GM21576 (cell line): ENCODE results near the gene NECAP2.
"Not testable (repeated sequence)": the region's sequence is repeated elsewhere in the genome, so short reads cannot be mapped to it uniquely, and the experiment has no call there.

Experiments used
- ATAC-seq: cut with Tn5 transposase; IDR thresholded peaks from one replicate; pipeline ENCODE4 v1.9.1; 2021; ENCODE audit warnings: mild to moderate bottlenecking, moderate library complexity; ENCODE audit not compliant: unreplicated experiment

The NECAP2 gene

DNA sequence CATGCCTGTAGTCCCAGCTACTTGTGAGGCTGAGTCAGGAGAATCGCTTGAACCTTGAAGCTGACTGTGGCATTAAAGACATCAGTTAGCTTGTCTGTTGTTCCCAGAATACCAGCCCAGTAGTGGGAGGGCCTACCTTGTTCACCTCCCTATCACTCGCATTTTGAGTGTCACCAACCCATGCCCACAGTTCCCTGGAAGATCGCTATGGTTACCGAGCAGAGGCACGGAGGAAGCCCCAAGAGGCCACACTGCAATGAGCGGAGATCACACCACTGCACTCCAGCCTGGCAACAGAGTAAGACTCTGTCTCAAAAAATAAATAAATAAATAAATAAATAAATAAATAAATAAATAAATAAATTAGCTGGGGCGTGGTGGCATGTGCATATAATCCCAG lies 52.4 kb downstream of the NECAP2 start:
- not testable (repeated sequence) for ATAC-seq

DNA sequence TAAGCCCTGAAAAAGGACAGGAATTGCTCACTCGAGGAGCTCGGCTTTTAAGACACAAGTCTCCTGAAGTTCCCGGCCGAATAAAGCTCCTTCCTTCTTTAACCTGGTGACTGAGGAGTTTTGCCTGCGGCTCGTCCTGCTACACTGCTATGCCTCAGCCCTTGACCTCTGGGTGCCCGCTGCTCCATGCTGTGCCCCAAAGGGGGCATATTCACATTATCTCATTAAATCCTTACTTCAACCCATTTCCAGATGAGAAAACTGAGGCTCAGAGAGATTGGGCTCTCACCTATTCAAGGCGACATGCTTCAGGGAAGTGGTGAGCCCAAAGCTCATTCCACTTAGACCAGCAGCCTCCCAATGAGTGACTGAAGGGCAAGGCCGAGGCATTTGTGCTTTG lies 53.2 kb downstream of the NECAP2 start:
- ATAC-seq: not testable (repeated sequence)

DNA sequence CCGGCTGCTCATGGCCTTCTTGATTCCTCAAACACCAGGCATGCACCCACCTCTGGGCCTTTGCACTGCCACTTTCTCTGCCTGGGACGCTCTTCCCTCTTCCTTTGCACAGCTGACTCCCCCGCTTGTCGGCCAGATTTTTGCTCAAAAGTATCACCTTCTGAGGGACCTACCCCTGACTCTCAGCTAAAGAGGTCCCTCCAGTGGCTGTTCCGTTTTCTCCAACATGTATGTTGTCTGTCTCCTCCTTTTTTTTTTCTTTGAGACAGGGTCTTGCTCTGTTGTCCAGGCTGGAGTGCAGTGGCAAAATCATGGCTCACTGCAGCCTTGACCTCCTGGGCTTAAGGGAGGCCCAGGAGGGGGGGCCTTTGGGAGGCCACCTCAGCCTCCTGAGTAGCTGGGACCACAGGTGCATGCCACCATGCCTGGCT lies 57.0 kb downstream of the NECAP2 start:
- not testable (repeated sequence) for ATAC-seq

DNA sequence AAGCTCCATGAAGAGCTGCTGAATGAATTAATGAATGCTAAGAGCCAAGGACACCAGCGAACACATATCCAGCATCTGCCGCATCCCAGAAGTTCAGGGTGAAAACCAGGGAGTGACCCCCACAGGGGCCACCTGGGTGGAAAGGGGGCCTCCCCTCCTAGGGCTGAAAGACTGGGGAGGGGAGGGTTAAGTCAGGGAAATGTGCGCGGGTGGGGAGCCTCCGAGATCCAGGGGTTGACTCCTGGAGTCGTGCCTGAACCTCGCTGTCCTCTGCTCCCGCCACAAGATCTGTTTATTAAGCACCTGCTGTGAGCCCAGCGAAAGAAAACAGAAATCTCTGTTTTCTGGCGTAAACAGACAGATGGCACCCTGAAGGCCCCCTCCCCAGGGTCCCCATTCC lies 57.5 kb downstream of the NECAP2 start:
- ATAC-seq: not testable (repeated sequence)

DNA sequence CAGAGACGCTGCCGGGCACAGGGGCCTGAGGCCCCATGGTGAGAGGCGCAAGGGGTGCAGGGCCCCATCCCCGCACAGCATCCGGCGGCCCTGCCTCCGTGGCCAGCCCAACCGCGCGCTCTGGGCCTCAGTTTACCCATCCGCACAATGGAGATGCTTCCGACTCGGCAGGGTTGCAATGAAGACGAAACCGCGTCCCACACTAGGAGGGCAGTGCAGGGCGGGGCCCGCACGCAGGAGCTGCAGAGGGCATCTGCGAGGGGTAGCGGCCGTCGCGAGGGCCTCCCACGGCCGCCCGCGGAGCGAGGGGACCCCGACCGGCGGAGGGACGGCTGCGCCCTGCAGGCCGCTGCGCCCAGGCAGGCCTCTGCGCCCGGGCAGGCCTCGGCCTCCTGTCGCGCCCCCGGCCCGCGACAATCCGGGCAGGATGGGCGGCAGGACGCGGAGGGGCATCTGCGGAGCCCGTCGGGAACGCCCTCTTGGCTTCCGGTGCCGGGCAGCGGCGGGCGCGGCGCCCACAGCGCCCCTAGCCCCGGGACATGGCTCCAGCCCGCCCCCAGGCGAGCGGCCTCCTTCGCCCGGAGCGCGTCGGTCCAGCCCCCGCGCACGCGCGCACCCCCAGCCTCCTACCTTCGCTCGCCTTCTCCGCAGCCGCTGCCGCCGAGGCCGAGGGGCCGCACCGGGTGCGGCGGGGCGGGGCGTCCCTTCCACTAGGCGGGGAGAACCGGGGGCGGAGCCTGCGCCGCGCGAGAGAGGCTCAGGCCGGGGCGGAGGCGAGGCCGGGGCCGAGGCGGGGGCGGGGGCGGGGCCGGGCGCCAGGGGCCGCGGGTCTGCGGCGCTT lies 58.3 kb downstream of the NECAP2 start:
- ATAC-seq: peak; percentile 76

DNA sequence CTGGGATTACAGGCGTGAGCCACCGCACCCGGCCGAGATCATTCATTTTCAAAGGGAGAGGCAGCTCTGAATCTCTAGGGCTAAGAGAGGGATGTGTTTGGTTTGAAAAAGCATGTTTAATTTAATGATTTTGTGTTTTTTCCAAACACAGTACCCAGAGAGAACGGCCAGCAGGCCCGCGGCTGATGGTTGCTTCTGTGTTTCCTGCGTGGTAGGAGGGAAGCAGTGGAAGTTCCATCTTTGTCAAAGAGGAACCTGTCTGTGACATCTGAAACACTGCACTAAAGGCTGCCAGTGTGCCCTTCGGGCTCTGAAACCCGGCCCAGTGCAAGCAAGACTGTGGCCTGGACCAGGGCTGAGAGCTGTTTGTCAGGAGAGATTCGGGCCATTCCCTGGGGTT lies 59.9 kb downstream of the NECAP2 start:
- ATAC-seq: not testable (repeated sequence)

DNA sequence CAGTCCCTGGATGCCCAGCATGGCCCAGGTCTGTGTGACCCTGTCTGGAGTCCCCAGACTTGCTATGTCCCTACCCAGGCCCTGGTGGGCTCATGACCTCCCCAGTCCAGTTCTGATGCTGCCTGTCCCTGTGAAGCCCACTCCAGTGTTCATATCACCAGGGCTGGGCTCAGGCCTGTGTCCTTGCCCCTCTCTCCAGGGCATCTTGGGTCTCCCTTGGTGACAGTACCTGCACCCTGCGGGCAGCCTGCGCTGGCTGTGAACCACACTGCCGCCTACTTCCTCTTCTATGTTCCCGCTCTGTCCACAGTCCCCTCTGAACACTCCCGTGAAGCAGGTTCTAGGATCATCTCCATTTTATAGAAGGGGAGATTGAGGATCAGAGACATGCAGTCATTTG lies 60.5 kb downstream of the NECAP2 start:
- ATAC-seq: not testable (repeated sequence)

DNA sequence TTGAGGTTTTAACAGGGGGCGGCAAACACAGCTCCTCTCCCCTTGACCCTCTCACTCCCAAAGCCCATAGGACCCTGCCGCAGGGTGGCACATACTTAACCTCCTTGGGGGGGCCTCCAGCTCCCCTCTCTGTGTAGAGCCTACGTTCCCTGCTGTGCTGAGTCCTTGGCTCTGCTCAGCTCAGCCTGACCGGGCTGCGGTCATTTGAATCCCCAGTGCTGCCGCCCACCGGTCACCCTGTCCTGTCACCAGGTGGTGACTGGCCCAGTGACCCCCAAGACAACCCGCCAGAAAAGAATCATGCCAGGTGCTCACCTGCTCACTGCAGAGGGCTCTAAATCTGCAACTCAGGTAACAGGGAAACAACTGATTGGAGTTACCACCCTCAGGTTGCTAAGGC lies 60.9 kb downstream of the NECAP2 start:
- ATAC-seq: not testable (repeated sequence)

DNA sequence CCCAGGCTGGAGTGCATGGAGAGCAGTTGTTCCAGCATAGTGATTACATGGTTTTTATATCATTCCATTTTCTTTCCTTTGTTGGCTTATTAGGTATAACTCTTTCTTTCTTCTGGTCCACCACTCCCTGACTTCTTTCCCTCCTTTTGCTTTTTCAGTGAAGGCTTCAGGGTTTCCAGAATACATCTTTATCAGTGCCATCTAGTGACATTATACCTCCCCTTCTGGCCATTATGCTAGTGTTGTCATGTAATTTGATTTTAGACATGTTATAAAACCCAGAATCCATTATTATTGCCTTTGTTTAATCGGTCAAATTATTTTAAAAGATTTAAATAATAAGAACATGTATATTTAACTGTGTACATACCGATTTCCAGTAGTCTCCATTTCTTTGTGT lies 63.0 kb downstream of the NECAP2 start:
- no peak for ATAC-seq

DNA sequence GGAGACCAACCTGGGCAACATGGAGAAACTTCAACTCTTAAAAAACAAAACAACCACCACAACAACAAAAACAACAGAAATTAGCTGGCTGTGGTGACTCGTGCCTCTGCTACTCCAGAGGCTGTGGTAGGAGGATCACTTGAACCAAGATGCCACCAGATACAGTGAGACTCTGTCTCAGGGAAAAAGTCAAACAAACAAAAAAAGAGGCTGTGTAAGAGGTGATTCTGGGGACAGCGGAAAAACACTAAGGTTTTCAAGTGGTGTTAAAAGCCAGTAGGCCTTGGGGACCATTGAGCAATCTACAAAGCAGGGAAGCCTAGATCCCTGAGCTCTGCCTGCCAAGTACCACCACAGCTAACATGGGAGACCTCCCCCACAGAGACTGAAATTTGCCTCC lies 65.3 kb downstream of the NECAP2 start:
- ATAC-seq: not testable (repeated sequence)

DNA sequence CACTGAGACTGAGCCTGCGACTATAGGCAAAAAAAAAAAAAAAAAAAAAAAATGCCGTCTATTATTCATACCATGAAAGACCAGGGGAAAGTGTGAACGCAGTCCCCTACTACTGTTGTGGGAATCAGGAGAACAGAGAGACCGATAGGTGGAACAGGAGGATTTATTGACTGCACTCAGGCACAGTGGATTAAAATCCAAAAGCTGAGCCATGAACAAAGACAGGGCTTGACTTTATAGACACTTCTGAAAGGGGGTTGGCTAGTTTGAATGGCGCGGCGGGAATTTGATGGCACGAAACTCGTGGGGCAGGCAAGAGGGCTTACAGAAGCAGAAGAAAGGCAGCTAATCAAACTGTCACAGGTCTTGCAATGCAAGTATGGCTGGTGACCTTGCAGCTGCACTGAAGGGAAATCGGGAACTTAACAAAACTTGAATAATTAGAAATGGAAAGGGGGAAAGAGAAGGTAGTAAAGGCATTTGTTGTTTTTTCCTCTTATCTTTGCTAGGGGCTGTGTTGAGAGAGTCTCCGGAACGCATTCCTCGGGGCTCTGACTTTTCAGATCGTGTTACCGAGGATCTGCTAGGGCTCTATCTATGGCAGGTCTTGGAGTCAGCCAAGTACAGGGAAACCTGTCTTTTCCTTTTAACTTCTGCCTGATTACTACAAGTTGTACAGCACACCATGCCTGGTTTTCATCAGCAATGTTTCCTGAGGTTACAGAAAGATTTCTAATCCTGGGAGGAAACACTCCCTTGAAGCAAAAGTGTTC lies 66.0 kb downstream of the NECAP2 start:
- ATAC-seq: not testable (repeated sequence)

DNA sequence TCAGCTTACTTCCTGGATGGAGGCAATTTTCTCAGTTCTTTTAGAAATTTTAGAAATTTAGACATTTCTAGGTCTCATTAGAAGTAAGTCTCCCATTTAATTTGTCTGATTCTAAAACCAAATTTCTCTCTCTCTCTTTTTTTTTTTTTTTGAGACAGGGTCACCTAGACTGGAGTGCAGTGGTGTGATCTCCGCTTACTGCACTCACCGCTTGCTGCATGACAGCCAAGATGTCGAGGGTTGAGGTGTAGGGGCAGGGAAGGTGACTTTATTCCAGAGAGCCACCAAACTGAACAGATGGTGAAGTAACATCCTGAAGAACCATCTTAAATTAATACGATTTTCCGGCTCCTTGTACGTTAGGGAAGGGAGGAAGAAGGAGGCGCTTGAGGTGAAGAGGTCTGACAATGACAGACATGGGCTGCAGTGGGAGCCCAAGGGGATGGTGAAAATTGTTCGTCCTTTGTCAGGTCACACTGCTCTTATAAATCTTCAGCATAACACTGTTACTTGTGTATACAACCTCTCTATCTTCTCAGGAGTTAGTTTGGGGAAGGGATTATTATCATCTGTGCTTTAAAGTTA lies 68.4 kb downstream of the NECAP2 start:
- not testable (repeated sequence) for ATAC-seq
